SK-N-SH (cell line): ENCODE measurements around the gene NT5C1B. TPM values are rescaled to one million over a fixed set of nuclear protein-coding genes. Genes with fewer than 3 reads are reported as not detected.

Experiments used
- CTCF ChIA-PET: fragments of 300-600, 350-600 bp; formaldehyde crosslinking; extraction: SDS; loops from one replicate; lab custom pipeline; 2021; lab: Yijun Ruan, JAX
- POLR2A ChIA-PET: fragments of 350-600 bp; sonication (Branson Sonifier 250); formaldehyde crosslinking; extraction: SDS; loops from one replicate; lab custom pipeline; 2020; ENCODE audit warnings: antibody characterized with exemption, inconsistent platforms; lab: Yijun Ruan, JAX
- DNase-seq: peaks from one replicate; pipeline ENCODE4 v3.0.0; 2012
- H2AFZ ChIP-seq: fragments of 200-600 bp; sonication (generic); 2 replicates; pipeline ENCODE4 v1.8.1; 2016; ENCODE audit warnings: antibody characterized with exemption, mild to moderate bottlenecking, low read depth
- H3F3A ChIP-seq: fragments of 200-600 bp; sonication (generic); replicated peaks from 2 replicates; pipeline ENCODE3; 2016; ENCODE audit warnings: antibody characterized with exemption, mild to moderate bottlenecking; ENCODE audit not compliant: insufficient read depth
- H3K27ac ChIP-seq, 2 experiments: fragments of 200-500 bp in 1 of 2; fragments of 200-600 bp in 1 of 2; sonication (Bioruptor generic) in 1 of 2; sonication (generic), shearing (Covaris generic) in 1 of 2; 2 replicates each; pipeline versions ENCODE4 v1.5.1 to v1.6.1; 2014 to 2016; ENCODE audit warnings: low read depth in 2 of 2, inconsistent platforms in 1 of 2, low read length in 1 of 2, mild to moderate bottlenecking in 1 of 2, mixed read lengths in 1 of 2
- H3K27me3 ChIP-seq: fragments of 200-600 bp; sonication (generic), shearing (Covaris generic); 2 replicates; pipeline ENCODE4 v1.6.1; 2016; ENCODE audit warnings: mixed run types; ENCODE audit not compliant: insufficient read depth
- H3K36me3 ChIP-seq, 2 experiments: fragments of 200-500 bp in 1 of 2; fragments of 200-600 bp in 1 of 2; sonication (Bioruptor generic) in 1 of 2; sonication (generic) in 1 of 2; replicated peaks in 1 of 2; 2 replicates each; pipeline versions ENCODE3 to v1.5.1; 2014 to 2016; ENCODE audit warnings: low read length in 1 of 2, mild to moderate bottlenecking in 1 of 2; ENCODE audit not compliant: insufficient read depth in 2 of 2, control insufficient read depth in 1 of 2
- H3K4me1 ChIP-seq, 2 experiments: fragments of 200-500 bp in 1 of 2; fragments of 200-600 bp in 1 of 2; sonication (Bioruptor generic) in 1 of 2; sonication (generic), shearing (Covaris generic) in 1 of 2; 2 replicates each; pipeline versions ENCODE4 v1.5.1 to v1.6.1; 2014 to 2016; ENCODE audit warnings: low read depth in 1 of 2, low read length in 1 of 2, mixed run types in 1 of 2; ENCODE audit not compliant: insufficient read depth in 2 of 2, control insufficient read depth in 1 of 2
- H3K4me2 ChIP-seq: fragments of 200-600 bp; sonication (generic), shearing (Covaris generic); 2 replicates; pipeline ENCODE4 v1.6.1; 2017; ENCODE audit warnings: mixed run types
- H3K4me3 ChIP-seq, 2 experiments: fragments of 200-500 bp in 1 of 2; fragments of 200-600 bp in 1 of 2; sonication (Bioruptor generic) in 1 of 2; sonication (generic), shearing (Covaris generic) in 1 of 2; 2 replicates each; pipeline versions ENCODE4 v1.5.1 to v1.8.1; 2014 to 2016; ENCODE audit warnings: low read depth in 2 of 2, inconsistent platforms in 1 of 2, low read length in 1 of 2, mild to moderate bottlenecking in 1 of 2, mixed read lengths in 1 of 2, moderate library complexity in 1 of 2
- H3K79me2 ChIP-seq: fragments of 200-600 bp; sonication (generic); 2 replicates; pipeline ENCODE4 v1.8.1; 2017; ENCODE audit warnings: mild to moderate bottlenecking; ENCODE audit not compliant: insufficient read depth
- H3K9ac ChIP-seq: fragments of 200-600 bp; sonication (generic); 2 replicates; pipeline ENCODE4 v1.6.1; 2017; ENCODE audit warnings: mixed run types
- H3K9me2 ChIP-seq: fragments of 200-600 bp; sonication (generic); 2 replicates; pipeline ENCODE4 v1.6.1; 2017; ENCODE audit warnings: mixed run types
- H3K9me3 ChIP-seq: fragments of 200-600 bp; sonication (generic); 2 replicates; pipeline ENCODE4 v1.6.1; 2017; ENCODE audit warnings: mixed run types, mild to moderate bottlenecking, moderate library complexity
- H4K20me1 ChIP-seq: fragments of 200-600 bp; sonication (generic); 2 replicates; pipeline ENCODE4 v1.6.1; 2017; ENCODE audit warnings: mild to moderate bottlenecking, mixed run types; ENCODE audit not compliant: insufficient read depth
- CTCF ChIP-seq: fragments of 200-600 bp; sonication (generic); IDR thresholded peaks from 2 replicates; pipeline ENCODE4 v1.6.1; 2017; ENCODE audit warnings: antibody characterized with exemption, mild to moderate bottlenecking, moderate library complexity
- ELF1 ChIP-seq: IDR thresholded peaks from 2 replicates; pipeline ENCODE4 v1.4.0; 2012
- FOXJ3 ChIP-seq: sonication (generic); formaldehyde crosslinking; IDR thresholded peaks from 2 replicates; pipeline ENCODE4 v1.5.1; 2020; ENCODE audit warnings: mild to moderate bottlenecking, missing genetic modification reagents
- IRF3 ChIP-seq: fragments of 150-350 bp; IDR thresholded peaks from 2 replicates; pipeline ENCODE4 v1.6.1; 2016; ENCODE audit warnings: mild to moderate bottlenecking, low read depth, low read length
- RFX5 ChIP-seq: IDR thresholded peaks from 2 replicates; pipeline ENCODE4 v1.6.1; 2012; ENCODE audit warnings: mild to moderate bottlenecking, improper control_type of control experiment, low read length
- RXRA ChIP-seq: IDR thresholded peaks from 2 replicates; pipeline ENCODE4 v1.4.0; 2012; ENCODE audit warnings: low read depth, mild to moderate bottlenecking, borderline replicate concordance
- SIN3A ChIP-seq: IDR thresholded peaks from 2 replicates; pipeline ENCODE4 v1.6.1; 2012; ENCODE audit warnings: low read depth, mild to moderate bottlenecking, low read length, moderate library complexity, borderline replicate concordance
- SMC3 ChIP-seq: IDR thresholded peaks from 2 replicates; pipeline ENCODE4 v1.6.1; 2012; ENCODE audit warnings: low read depth, low read length, improper control_type of control experiment
- TCF12 ChIP-seq: IDR thresholded peaks from 2 replicates; pipeline ENCODE4 v1.4.0; 2012
- USF1 ChIP-seq: IDR thresholded peaks from 2 replicates; pipeline ENCODE4 v1.4.0; 2012; ENCODE audit warnings: low read depth, borderline replicate concordance
- USF2 ChIP-seq: fragments of 150-350 bp; IDR thresholded peaks from 2 replicates; pipeline ENCODE4 v1.6.1; 2017; ENCODE audit warnings: antibody characterized with exemption, low read length, low read depth, borderline replicate concordance
- WGBS: methylation state at CpG from one replicate; pipeline ENCODE4 v1.1.6; 2017; ENCODE audit warnings: low lambda C conversion rate; 5-methylcytosine and 5-hydroxymethylcytosine counted together
- polyA plus RNA-seq, 3 experiments: library from polyadenylated mRNA; depleted of rRNA; stranded (reverse); fragments of >200 nt; gene quantifications; 2 replicates each; pipeline ENCODE4 v1.2.3, GENCODE V29; 2012

Gene NT5C1B
- polyA plus RNA-seq, 1 of the 3 experiments (the other 2 are of a cell fraction): not detected

GRCh38 chr2:18551169-18551568 lies 38.2 kb downstream of the NT5C1B start:
- peak overlapping the region; percentile 9; the same call in 1 of the 2 replicates for H3K9ac ChIP-seq
- peaks cover 34 to 35% of the 10 kb centered on the region in 2 experiments for H3K36me3 ChIP-seq
- TF ChIP-seq USF1 (no peak), IRF3 (no peak), SIN3A (no peak), USF2 (no peak), RFX5 (no peak), ELF1 (no peak), RXRA (no peak), TCF12 (no peak)
- no peaks in the 10 kb centered on the region for H3K27me3 ChIP-seq
- peak overlapping the region; percentile 8; the same call in 1 of the 2 replicates for H3K4me2 ChIP-seq
- no peak for DNase-seq
- H4K20me1 ChIP-seq: no peaks in the 10 kb centered on the region
- H3K4me1 ChIP-seq: peaks cover 8 to 37% of the 10 kb centered on the region in 2 experiments; a peak in 3 of 4 replicates
- peaks cover 36% of the 10 kb centered on the region; the same call in 1 of the 2 replicates for H3K79me2 ChIP-seq
- peak overlapping the region; percentile 66 to 76 for H3K27ac ChIP-seq
- ChIA-PET CTCF (interaction anchor here (3.4 kb wide), 1 partner anchor 30 kb away, joined by 20 read pairs; no protein-coding TSS in a partner anchor), POLR2A (interaction anchor here (1.0 kb wide), 1 partner anchor 9 kb away, joined by 6 read pairs; the partner anchor contains the start of gene RDH14)
- no peaks in the 10 kb centered on the region for H3K9me3 ChIP-seq
- H2AFZ ChIP-seq: no peak overlapping the region
- WGBS: 76% methylated on average over 1 of the region's 1 CpG
- H3K9me2 ChIP-seq: no peaks in the 10 kb centered on the region
- peaks cover 44% of the 10 kb centered on the region for H3F3A ChIP-seq
- H3K4me3 ChIP-seq: no peak overlapping the region

- WGBS: 72% methylated on average over 2 of the region's 2 CpGs
- Histone ChIP-seq H3K9me2 (no peaks in the 10 kb centered on the region), H3K4me2 (no peak overlapping the region), H3K9ac (no peak overlapping the region), H4K20me1 (no peaks in the 10 kb centered on the region), H3K36me3 (peaks cover 26 to 29% of the 10 kb centered on the region in 2 experiments), H3K27ac (0 out of 4 replicates have a peak overlapping the region, but pooled peaks of 1 of the 2 experiments have one; percentile 66), H3K4me1 (peaks cover 8 to 44% of the 10 kb centered on the region in 2 experiments; a peak in 3 of 4 replicates), H2AFZ (no peak overlapping the region), H3F3A (peaks cover 48% of the 10 kb centered on the region), H3K79me2 (peaks cover 28% of the 10 kb centered on the region; the same call in 1 of the 2 replicates), H3K4me3 (no peak overlapping the region), H3K27me3 (no peaks in the 10 kb centered on the region), H3K9me3 (no peaks in the 10 kb centered on the region)
- CTCF ChIA-PET: no interaction called here
- TF ChIP-seq ELF1: no peak
- no peak for TF ChIP-seq CTCF
- TF ChIP-seq SMC3: no peak
- TF ChIP-seq FOXJ3 (CRISPR knock-in tag): no peak
- POLR2A ChIA-PET: no interaction called here
- DNase-seq: no peak
Observed at GRCh38 chr2:18550433-18550832, 38.9 kb downstream of the NT5C1B start.
